Common myeloid progenitor, CD34-positive (primary cell): ENCODE results near the gene GP2.

ENCODE experiments used
- CTCF ChIA-PET: fragments of 350-600 bp; sonication (Branson Sonifier 250); formaldehyde crosslinking; loops from one replicate; lab custom pipeline; 2021; ENCODE audit warnings: antibody characterized with exemption; lab: Charles Lee
- POLR2A ChIA-PET: fragments of 350-600 bp; sonication (Branson Sonifier 250); formaldehyde crosslinking; loops from one replicate; lab custom pipeline; 2021; ENCODE audit warnings: antibody characterized with exemption; lab: Charles Lee
- DNase-seq, 3 donors: peaks; one replicate each; pipeline versions ENCODE4 v3.0.0 to v3.0.0-alpha.2; 2013
- H3K27ac ChIP-seq, 2 experiments: 1 replicate in 1 of 2; 2 replicates in 1 of 2; pipeline ENCODE4 v1.7.0; 2013; ENCODE audit warnings: inconsistent platforms in 2 of 2, low read length in 2 of 2, mild to moderate bottlenecking in 2 of 2, low read depth in 1 of 2, moderate library complexity in 1 of 2; ENCODE audit not compliant: severe bottlenecking in 2 of 2, insufficient read depth in 1 of 2, poor library complexity in 1 of 2
- H3K27me3 ChIP-seq, 5 experiments: replicated peaks in 2 of 5; 1 replicate in 3 of 5; 2 replicates in 2 of 5; pipeline versions ENCODE4 v1.6.1 to v1.7.0; 2013; ENCODE audit warnings: low read length in 4 of 5, mild to moderate bottlenecking in 2 of 5, moderate library complexity in 2 of 5, inconsistent platforms in 1 of 5; ENCODE audit not compliant: insufficient read depth in 5 of 5, control insufficient read depth in 4 of 5
- H3K36me3 ChIP-seq, 4 experiments: 1 replicate in 2 of 4; 2 replicates in 2 of 4; pipeline versions ENCODE4 v1.6.1 to v1.7.0; 2013; ENCODE audit warnings: low read length in 3 of 4, control low read depth in 1 of 4, mild to moderate bottlenecking in 1 of 4; ENCODE audit not compliant: control insufficient read depth in 4 of 4, insufficient read depth in 4 of 4
- H3K4me1 ChIP-seq, 4 experiments: 1 replicate in 3 of 4; 2 replicates in 1 of 4; pipeline versions ENCODE4 v1.6.1 to v1.7.1; 2013; ENCODE audit warnings: low read length in 3 of 4, mild to moderate bottlenecking in 3 of 4, control low read depth in 1 of 4, inconsistent platforms in 1 of 4, moderate library complexity in 1 of 4; ENCODE audit not compliant: control insufficient read depth in 4 of 4, insufficient read depth in 4 of 4; ENCODE audit errors: control extremely low read depth in 1 of 4
- H3K4me3 ChIP-seq, 7 experiments: 1 replicate in 4 of 7; 2 replicates in 3 of 7; pipeline versions ENCODE4 v1.5.1 to v1.7.0; 2013; ENCODE audit warnings: mild to moderate bottlenecking in 7 of 7, low read length in 6 of 7, moderate library complexity in 6 of 7, inconsistent platforms in 2 of 7, low read depth in 2 of 7, control low read depth in 1 of 7; ENCODE audit not compliant: insufficient read depth in 4 of 7, control insufficient read depth in 1 of 7; ENCODE audit errors: extremely low read depth in 1 of 7
- H3K9me3 ChIP-seq, 5 experiments: 1 replicate in 4 of 5; 2 replicates in 1 of 5; pipeline versions ENCODE4 v1.6.1 to v1.7.1; 2013; ENCODE audit warnings: low read length in 4 of 5, mild to moderate bottlenecking in 2 of 5, inconsistent platforms in 1 of 5, low read depth in 1 of 5, moderate library complexity in 1 of 5; ENCODE audit not compliant: control insufficient read depth in 4 of 5, insufficient read depth in 2 of 5; ENCODE audit errors: control extremely low read depth in 1 of 5
- WGBS: methylation state at CpG from one replicate; pipeline ENCODE4 v1.1.5; 2013; ENCODE audit not compliant: insufficient coverage; 5-methylcytosine and 5-hydroxymethylcytosine counted together

The GP2 gene

DNA sequence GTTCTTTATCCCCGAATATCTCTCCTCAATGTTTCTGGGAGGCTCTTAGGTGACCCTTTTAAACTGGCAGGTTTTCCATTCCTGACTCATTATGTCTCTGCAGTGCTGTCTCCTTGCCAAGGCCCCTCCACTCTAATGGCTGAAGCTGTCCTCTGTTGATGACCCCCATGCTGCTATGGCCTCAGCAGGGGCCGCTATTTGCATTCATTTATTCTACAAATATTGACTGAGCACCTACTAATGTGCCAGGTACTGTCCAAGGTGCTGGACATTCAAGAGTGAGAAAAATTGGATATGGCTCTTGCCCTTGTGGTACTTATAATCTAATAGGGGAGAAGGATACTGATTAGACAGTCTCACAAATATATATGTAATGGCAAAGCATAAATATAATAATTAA, 55.4 kb downstream of the GP2 start:
- H3K4me3 ChIP-seq, result no peak overlapping the region
- ChIA-PET POLR2A (no interaction called here), CTCF (no interaction called here)
- H3K27ac ChIP-seq, result no peak overlapping the region
- DNase-seq, result no peak
- peaks cover 0 to 4% (median 0%) of the 10 kb centered on the region in 5 experiments for H3K27me3 ChIP-seq
- WGBS, result 100% methylated on average over 1 of the region's 2 CpGs
- no peaks in the 10 kb centered on the region for H3K9me3 ChIP-seq
- H3K36me3 ChIP-seq, result no peaks in the 10 kb centered on the region
- H3K4me1 ChIP-seq, result no peaks in the 10 kb centered on the region

DNA sequence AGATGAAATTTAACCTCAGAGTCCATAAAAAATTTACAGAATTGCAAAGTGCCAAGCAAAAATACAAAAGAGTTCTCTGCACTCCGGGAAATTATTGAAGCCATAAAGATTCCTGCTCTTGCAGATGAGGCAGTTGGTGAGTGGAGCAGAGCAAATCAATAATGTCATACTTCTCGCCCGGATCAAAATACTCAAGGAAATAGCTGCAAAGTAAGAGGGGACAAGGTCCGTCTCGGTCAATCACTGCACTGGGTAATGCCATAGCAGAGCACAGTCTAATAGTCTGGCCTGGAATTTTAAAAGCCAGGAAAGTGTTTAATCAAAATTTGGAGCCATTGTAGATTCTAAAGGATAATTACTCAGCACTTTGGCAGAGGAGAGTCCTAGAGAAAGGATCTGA, 58.9 kb downstream of the GP2 start:
- DNase-seq, result no peak
- WGBS, result 86% methylated on average over 5 of the region's 5 CpGs
- H3K4me1 ChIP-seq, result no peaks in the 10 kb centered on the region
- no peak overlapping the region for H3K4me3 ChIP-seq
- H3K9me3 ChIP-seq, result no peaks in the 10 kb centered on the region
- no peak overlapping the region for H3K27ac ChIP-seq
- H3K27me3 ChIP-seq, result peaks cover 0 to 8% (median 0%) of the 10 kb centered on the region in 5 experiments
- no peaks in the 10 kb centered on the region for H3K36me3 ChIP-seq
- ChIA-PET CTCF (no interaction called here), POLR2A (no interaction called here)

DNA sequence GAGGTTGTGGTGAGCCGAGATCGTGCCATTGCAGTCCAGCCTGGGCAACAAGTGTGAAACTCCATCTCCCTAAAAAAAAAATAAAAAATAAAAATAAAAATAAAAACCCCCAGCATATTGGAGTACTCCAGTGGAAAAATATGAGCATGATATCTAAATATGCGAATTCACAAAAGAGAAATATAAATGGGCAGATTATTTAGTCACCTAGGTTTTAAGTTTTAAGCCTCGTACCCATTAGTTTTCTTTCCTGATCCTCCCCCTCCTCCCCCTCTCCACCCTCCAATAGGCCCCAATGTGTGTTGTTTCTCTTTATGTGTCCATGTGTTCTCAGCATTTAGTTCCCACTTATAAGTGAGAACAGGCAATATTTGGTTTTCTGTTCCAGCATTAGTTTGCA, 62.3 kb downstream of the GP2 start:
- Histone ChIP-seq H3K27ac (no peak overlapping the region), H3K27me3 (peaks cover 0 to 8% (median 0%) of the 10 kb centered on the region in 5 experiments), H3K4me3 (no peak overlapping the region), H3K9me3 (peaks cover 0 to 2% (median 0%) of the 10 kb centered on the region in 5 experiments), H3K36me3 (no peaks in the 10 kb centered on the region), H3K4me1 (no peaks in the 10 kb centered on the region)
- POLR2A ChIA-PET, result no interaction called here
- DNase-seq, result no peak
- CTCF ChIA-PET, result no interaction called here
- WGBS, result no CpG with 5 or more reads among the region's 4 CpGs

DNA sequence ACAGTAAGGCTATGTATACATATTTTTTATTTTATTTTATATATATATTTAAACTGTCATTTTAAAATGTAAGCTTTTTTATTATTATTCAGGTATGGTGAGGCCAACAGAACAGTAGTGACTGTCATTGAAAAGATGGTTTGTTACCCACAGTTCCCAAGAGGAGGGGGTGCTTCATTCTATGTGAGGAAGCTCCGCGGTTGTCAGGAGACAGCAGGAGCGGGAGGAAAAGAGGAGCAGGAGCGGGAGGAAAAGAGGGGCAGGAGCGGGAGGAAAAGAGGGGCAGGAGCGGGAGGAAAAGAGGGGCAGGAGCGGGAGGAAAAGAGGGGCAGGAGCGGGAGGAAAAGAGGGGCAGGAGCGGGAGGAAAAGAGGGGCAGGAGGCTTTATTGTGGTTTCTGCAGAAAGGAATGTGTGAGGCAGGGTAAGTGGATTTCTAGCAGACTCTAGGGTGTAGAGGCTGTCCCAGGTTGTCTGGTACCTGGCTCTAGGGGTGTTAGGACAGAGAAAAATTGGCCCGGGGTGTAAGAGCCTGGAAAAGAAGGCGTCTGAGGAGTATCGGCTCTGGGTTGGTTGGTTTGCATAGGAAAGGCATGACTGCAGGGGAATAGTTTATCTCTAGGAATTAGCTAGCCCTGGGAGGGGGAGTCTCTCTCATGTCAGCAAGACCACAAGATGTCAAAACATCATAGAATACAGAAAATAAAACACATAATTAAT, 64.0 kb downstream of the GP2 start:
- Histone ChIP-seq H3K9me3 (peaks cover 0 to 3% (median 0%) of the 10 kb centered on the region in 5 experiments), H3K4me3 (no peak overlapping the region), H3K27me3 (peaks cover 0 to 8% (median 0%) of the 10 kb centered on the region in 5 experiments), H3K27ac (no peak overlapping the region), H3K4me1 (no peaks in the 10 kb centered on the region), H3K36me3 (no peaks in the 10 kb centered on the region)
- WGBS, result 84% methylated on average over 2 of the region's 12 CpGs
- CTCF ChIA-PET, result no interaction called here
- POLR2A ChIA-PET, result no interaction called here
- DNase-seq, result no peak

DNA sequence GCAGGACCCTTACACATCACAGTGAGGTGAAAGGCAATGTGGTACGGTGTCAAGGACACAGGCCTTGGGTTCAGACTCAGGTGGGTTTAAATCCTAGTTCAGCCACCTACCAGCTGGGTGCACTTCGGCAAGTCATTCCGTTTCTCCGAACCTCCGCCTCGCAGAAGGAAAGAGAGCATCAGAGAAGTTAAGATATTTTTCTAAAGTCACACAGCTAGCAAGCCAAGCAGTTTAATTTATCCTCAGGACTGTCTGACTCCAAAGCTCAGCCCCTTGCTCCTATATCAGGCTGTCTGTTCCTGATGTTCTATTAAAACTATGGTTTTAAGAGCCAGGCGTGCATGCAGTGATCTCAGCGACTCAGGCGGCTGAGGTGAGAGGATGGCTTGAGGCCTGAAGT, 65.1 kb downstream of the GP2 start:
- no peak for DNase-seq
- no peaks in the 10 kb centered on the region for H3K4me1 ChIP-seq
- no peaks in the 10 kb centered on the region for H3K36me3 ChIP-seq
- H3K27ac ChIP-seq, result no peak overlapping the region
- H3K27me3 ChIP-seq, result peaks cover 0 to 5% (median 0%) of the 10 kb centered on the region in 5 experiments
- POLR2A ChIA-PET, result no interaction called here
- WGBS, result 100% methylated on average over 5 of the region's 9 CpGs
- H3K9me3 ChIP-seq, result peaks cover 0 to 5% (median 0%) of the 10 kb centered on the region in 5 experiments
- CTCF ChIA-PET, result no interaction called here
- H3K4me3 ChIP-seq, result no peak overlapping the region

DNA sequence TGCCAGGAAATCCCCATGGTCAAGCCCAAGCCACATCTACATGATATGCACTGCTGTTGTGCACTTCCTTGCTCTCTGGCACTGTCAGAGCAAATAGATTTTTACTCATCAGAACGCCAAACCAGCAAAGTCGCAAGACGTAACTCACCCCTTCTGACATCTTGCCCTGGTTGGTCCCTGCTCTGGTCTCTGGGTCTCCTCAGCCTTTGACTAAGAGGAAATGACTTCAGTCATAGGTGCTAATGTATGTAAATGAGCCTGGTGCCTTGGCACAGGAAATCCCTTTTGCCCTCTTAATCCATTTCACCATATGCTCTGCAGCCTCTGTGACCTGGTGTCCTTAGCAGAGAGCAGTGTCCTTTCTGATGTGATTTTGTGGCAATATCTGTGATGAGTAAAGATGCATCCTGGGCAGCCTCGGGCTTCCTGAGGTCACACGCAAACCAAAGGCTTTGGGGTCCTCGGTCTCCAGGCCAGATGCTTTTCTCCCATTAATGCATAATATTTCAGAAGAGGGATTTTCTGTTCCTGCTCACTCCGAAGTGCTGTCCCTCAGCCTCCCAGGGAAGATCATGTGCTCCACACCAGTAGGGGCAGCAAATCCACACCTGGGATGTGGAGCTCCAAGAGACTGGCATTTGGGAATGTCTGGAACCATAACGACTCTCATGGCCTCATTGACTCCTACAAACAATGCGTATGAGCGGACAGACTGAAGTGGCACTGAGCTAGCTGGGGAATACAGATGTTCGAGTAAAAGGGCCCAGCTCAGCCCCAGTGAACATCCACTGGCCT, 66.9 kb downstream of the GP2 start:
- POLR2A ChIA-PET, result no interaction called here
- no peak for DNase-seq
- Histone ChIP-seq H3K36me3 (no peaks in the 10 kb centered on the region), H3K27ac (no peak overlapping the region), H3K9me3 (peaks cover 0 to 5% (median 0%) of the 10 kb centered on the region in 5 experiments), H3K4me3 (no peak overlapping the region), H3K27me3 (peaks cover 0 to 2% (median 0%) of the 10 kb centered on the region in 5 experiments), H3K4me1 (no peaks in the 10 kb centered on the region)
- CTCF ChIA-PET, result interaction anchor here (0.6 kb wide), 1 partner anchor 1308 kb away, joined by 3 read pairs; no protein-coding TSS in a partner anchor
- WGBS, result 86% methylated on average over 5 of the region's 11 CpGs
